GM06990 (cell line): ENCODE results near the gene DNAJC21.

Experiments used
- DNase-seq: peaks from one replicate; pipeline ENCODE4 v3.0.0-alpha.2; 2011; ENCODE audit not compliant: insufficient read length; ENCODE audit errors: extremely low read depth
- H3K27me3 ChIP-seq: replicated peaks from 2 replicates; pipeline ENCODE4 v1.6.0; 2011; ENCODE audit warnings: low read length; ENCODE audit not compliant: control insufficient read depth, insufficient read depth
- H3K36me3 ChIP-seq: 2 replicates; pipeline ENCODE4 v1.5.1; 2011; ENCODE audit warnings: low read length; ENCODE audit not compliant: control insufficient read depth, insufficient read depth
- H3K4me3 ChIP-seq: replicated peaks from 2 replicates; pipeline ENCODE4 v1.5.1; 2011; ENCODE audit warnings: low read depth, mild to moderate bottlenecking, control low read depth, low read length
- CTCF ChIP-seq: IDR thresholded peaks from 2 replicates; pipeline ENCODE4 v1.5.1; 2011; ENCODE audit warnings: low read length, control low read depth, mild to moderate bottlenecking, inconsistent platforms; ENCODE audit not compliant: insufficient read depth, poor library complexity, severe bottlenecking

DNAJC21 gene

GRCh38 chr5:34923694-34924461 is 5.5 kb upstream of the DNAJC21 start:
- Histone ChIP-seq H3K4me3 (no peak overlapping the region), H3K27me3 (no peaks in the 10 kb centered on the region), H3K36me3 (no peaks in the 10 kb centered on the region; the same call in none of the 2 replicates)
- TF ChIP-seq CTCF: no peak
- no peak for DNase-seq

- Histone ChIP-seq H3K4me3 (no peak overlapping the region), H3K36me3 (no peaks in the 10 kb centered on the region; the same call in none of the 2 replicates), H3K27me3 (no peaks in the 10 kb centered on the region)
- no peak for TF ChIP-seq CTCF
- no peak for DNase-seq
Observed at GRCh38 chr5:34924462-34924765, 4.9 kb upstream of the DNAJC21 start.

- no peak for TF ChIP-seq CTCF
- DNase-seq: no peak
- no peak overlapping the region for H3K4me3 ChIP-seq
- H3K36me3 ChIP-seq: no peaks in the 10 kb centered on the region; the same call in none of the 2 replicates
- no peaks in the 10 kb centered on the region for H3K27me3 ChIP-seq
Observed at GRCh38 chr5:34926318-34926888, 3.0 kb upstream of the DNAJC21 start.

GRCh38 chr5:34927785-34928184 is 1.6 kb upstream of the DNAJC21 start:
- DNase-seq: no peak

GRCh38 chr5:34928267-34928666 is 1.1 kb upstream of the DNAJC21 start:
- no peaks in the 10 kb centered on the region; the same call in none of the 2 replicates for H3K36me3 ChIP-seq
- H3K4me3 ChIP-seq: no peak overlapping the region
- no peaks in the 10 kb centered on the region for H3K27me3 ChIP-seq
- no peak for DNase-seq
- TF ChIP-seq CTCF: no peak

More at GRCh38 chr5:34927785-34928184, 1.6 kb upstream of the DNAJC21 start:
- Histone ChIP-seq H3K27me3 (no peaks in the 10 kb centered on the region), H3K4me3 (no peak overlapping the region), H3K36me3 (no peaks in the 10 kb centered on the region; the same call in none of the 2 replicates)
- TF ChIP-seq CTCF: no peak
